Esophagus squamous epithelium (tissue), 4 donors: ENCODE measurements around the gene IDH3A.

ENCODE experiments used
- POLR2A ChIP-seq, 4 donors: fragments of 450-650 bp; IDR thresholded peaks; one replicate each; pipeline ENCODE4 v1.6.1; 2017; ENCODE audit warnings: antibody characterized with exemption in 4 of 4, mild to moderate bottlenecking in 4 of 4, moderate library complexity in 3 of 4
- TF ChIP-seq, protein P1 (sequence below), 6 experiments: fragments of 450-650 bp in 4 of 6; fragments of 200-600 bp in 2 of 6; sonication (generic) in 2 of 6; IDR thresholded peaks; one replicate each; pipeline ENCODE4 v1.5.1; 2016 to 2019; ENCODE audit warnings: antibody characterized with exemption in 6 of 6, mild to moderate bottlenecking in 4 of 6, moderate library complexity in 4 of 6

DNA sequence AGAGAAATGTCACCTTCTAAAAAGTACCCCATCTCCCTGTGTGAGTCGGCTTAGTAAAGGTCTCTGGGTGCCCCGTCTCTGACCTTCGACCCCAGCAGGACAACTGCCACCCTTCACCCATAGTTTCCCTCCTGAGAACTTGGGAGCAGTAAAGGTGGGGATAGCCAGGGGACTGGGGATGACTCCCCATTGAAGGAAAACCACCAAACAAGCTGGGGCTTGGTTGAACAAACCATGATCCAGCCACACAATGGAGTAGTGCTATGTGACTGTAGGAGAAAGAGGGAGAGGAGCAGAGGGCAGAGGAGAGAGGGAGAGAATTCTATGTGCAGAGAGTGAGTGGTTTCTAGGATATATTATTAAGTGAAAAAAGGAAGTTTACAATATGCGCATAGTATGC, 33.7 kb downstream of the IDH3A start:
- TF ChIP-seq, protein P1, sequence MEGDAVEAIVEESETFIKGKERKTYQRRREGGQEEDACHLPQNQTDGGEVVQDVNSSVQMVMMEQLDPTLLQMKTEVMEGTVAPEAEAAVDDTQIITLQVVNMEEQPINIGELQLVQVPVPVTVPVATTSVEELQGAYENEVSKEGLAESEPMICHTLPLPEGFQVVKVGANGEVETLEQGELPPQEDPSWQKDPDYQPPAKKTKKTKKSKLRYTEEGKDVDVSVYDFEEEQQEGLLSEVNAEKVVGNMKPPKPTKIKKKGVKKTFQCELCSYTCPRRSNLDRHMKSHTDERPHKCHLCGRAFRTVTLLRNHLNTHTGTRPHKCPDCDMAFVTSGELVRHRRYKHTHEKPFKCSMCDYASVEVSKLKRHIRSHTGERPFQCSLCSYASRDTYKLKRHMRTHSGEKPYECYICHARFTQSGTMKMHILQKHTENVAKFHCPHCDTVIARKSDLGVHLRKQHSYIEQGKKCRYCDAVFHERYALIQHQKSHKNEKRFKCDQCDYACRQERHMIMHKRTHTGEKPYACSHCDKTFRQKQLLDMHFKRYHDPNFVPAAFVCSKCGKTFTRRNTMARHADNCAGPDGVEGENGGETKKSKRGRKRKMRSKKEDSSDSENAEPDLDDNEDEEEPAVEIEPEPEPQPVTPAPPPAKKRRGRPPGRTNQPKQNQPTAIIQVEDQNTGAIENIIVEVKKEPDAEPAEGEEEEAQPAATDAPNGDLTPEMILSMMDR (IDR thresholded peaks at IDR 0.05): no peak
- no peak for TF ChIP-seq POLR2A (IDR thresholded peaks at IDR 0.05)
